AG04450 (cell line): Measurements from ENCODE around the gene HEMK1. TPM values are rescaled to one million over a fixed set of nuclear protein-coding genes. Genes with fewer than 3 reads are reported as not detected.

Source experiments
- CTCF ChIA-PET: fragments of 300-600, 350-600 bp; formaldehyde crosslinking; extraction: SDS; loops from one replicate; lab custom pipeline; 2022; ENCODE audit warnings: antibody characterized with exemption, inconsistent platforms; lab: Charles Lee
- POLR2A ChIA-PET: fragments of 350-600 bp; formaldehyde crosslinking; extraction: SDS; loops from one replicate; lab custom pipeline; 2021; ENCODE audit warnings: antibody characterized with exemption, inconsistent platforms; lab: Yijun Ruan, JAX
- DNase-seq: peaks from one replicate; pipeline ENCODE4 v3.0.0-alpha.2; 2011; ENCODE audit warnings: low read depth, low spot score
- H3K27ac ChIP-seq: one replicate; pipeline ENCODE4 v1.5.1; 2012; ENCODE audit warnings: low read depth, low read length, control low read depth
- H3K27me3 ChIP-seq: one replicate; pipeline ENCODE4 v1.6.0; 2012; ENCODE audit warnings: low read length; ENCODE audit not compliant: control insufficient read depth, insufficient read depth
- H3K4me3 ChIP-seq: 2 replicates; pipeline ENCODE4 v1.5.1; 2011; ENCODE audit warnings: mild to moderate bottlenecking, low read depth, low read length, control low read depth
- H3K9me3 ChIP-seq: 2 replicates; pipeline ENCODE4 v1.5.1; 2012; ENCODE audit warnings: low read length; ENCODE audit not compliant: control insufficient read depth, insufficient read depth
- polyA plus RNA-seq: library from polyadenylated mRNA; depleted of rRNA; stranded (reverse); fragments of >200 nt; gene quantifications from 2 replicates; pipeline ENCODE4 v1.2.3, GENCODE V29; 2011
- TF ChIP-seq, protein P1 (sequence below): IDR thresholded peaks from 2 replicates; pipeline ENCODE4 v1.5.1; 2011; ENCODE audit warnings: low read depth, low read length, control low read depth, inconsistent platforms

Gene HEMK1
- polyA plus RNA-seq, 1 experiment = 12.1 TPM

DNA sequence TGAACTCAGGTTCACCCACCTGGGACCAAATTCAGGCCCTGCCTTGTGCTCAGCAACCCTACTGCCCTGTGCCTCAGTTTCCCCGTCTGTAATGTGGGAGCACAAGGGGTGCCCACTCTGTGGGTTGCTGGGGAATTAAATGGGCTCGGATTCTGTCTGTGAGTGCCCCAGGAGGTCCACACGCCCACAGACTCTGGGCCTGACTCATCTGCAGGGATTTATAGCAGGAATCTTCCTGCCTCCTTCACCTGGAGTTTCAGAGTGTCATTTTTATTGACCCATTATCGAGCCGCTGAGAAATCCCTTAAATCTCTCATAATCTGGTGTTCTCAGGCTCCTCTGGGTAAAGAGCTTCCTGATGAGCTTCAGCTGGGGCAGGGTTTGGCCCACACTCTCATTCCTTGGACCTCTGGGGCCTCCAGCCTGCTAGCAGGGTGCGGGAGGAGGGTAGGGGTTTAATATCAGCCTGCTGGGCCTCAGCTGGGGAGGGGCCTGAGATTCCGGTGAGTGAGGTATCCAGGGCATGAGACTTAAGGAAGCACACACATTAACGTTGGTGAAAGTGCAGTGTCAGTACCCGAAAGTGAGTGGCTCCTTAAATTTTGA, 18.2 kb upstream of the HEMK1 start:
- no peak overlapping the region for H3K4me3 ChIP-seq
- H3K9me3 ChIP-seq = no peaks in the 10 kb centered on the region
- peaks cover 16% of the 10 kb centered on the region for H3K27me3 ChIP-seq
- DNase-seq = no peak
- no peak overlapping the region for H3K27ac ChIP-seq
- ChIA-PET POLR2A (no interaction called here), CTCF (interaction anchor here (0.9 to 4.9 kb wide), 8 partner anchors 9 to 207 kb away, joined by 3 to 53 read pairs (median 4); partner anchors contain the start of genes C3orf18, CYB561D2, MAPKAPK3 and NPRL2)
- TF ChIP-seq, protein P1, sequence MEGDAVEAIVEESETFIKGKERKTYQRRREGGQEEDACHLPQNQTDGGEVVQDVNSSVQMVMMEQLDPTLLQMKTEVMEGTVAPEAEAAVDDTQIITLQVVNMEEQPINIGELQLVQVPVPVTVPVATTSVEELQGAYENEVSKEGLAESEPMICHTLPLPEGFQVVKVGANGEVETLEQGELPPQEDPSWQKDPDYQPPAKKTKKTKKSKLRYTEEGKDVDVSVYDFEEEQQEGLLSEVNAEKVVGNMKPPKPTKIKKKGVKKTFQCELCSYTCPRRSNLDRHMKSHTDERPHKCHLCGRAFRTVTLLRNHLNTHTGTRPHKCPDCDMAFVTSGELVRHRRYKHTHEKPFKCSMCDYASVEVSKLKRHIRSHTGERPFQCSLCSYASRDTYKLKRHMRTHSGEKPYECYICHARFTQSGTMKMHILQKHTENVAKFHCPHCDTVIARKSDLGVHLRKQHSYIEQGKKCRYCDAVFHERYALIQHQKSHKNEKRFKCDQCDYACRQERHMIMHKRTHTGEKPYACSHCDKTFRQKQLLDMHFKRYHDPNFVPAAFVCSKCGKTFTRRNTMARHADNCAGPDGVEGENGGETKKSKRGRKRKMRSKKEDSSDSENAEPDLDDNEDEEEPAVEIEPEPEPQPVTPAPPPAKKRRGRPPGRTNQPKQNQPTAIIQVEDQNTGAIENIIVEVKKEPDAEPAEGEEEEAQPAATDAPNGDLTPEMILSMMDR = no peak

- ChIA-PET CTCF (interaction anchor here (1.1 to 4.9 kb wide), 4 partner anchors 10 to 204 kb away, joined by 5 to 53 read pairs (median 14); partner anchors contain the start of genes C3orf18, CYB561D2, MAPKAPK3 and NPRL2), POLR2A (no interaction called here)
- TF ChIP-seq, protein P1 = no peak
- DNase-seq = no peak
- Histone ChIP-seq H3K27me3 (peaks cover 17% of the 10 kb centered on the region), H3K9me3 (no peaks in the 10 kb centered on the region), H3K27ac (no peak overlapping the region), H3K4me3 (no peak overlapping the region)
These were observed 17.5 kb upstream of the HEMK1 start for GRCh38 chr3:50551681-50552435.

DNA sequence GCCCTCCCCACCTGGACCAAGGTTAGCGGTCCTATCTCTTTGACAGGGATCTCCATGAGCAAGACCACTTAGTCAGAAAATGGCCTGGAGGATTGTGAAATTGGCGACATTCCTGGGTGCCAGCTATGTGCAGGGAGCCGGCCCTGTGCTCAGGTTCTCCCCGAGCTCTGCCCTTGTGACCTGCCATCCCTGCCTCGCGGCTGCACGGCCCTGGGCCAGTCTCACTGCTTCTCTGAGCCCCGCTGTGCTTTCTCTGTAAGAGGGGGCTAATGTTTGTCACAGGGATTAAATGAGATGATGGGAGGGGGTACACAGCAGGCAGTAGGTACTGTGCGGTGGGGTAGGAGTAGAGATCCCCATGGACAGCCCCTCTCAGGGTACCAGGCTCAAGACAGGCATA, 16.7 kb upstream of the HEMK1 start:
- CTCF ChIA-PET = interaction anchor here (1.3 to 4.9 kb wide), 2 partner anchors 10 to 205 kb away, joined by 3 to 53 read pairs; partner anchors contain the start of genes CYB561D2, NPRL2 and ZMYND10
- no peak for DNase-seq

DNA sequence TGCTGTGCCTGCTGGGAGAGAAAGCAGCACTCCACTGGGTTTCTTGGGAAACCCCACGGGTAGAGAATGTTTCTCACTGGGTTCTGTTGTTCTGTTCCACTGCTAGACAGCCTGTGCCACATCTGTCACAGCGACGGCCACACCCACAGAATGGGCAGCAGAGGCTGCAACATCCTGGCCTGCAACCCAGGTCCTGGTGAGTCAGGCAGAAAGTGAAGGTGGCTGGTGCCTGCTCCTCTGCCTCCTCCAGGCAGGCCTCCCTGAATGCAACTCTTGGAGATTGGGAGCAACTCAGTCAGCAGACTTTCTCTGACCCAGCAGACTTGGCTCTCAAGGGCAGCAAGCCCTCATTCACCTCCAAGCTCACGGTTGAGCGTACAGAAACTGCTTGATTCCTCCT, 14.8 kb upstream of the HEMK1 start:
- CTCF ChIA-PET = no interaction called here
- POLR2A ChIA-PET = no interaction called here
- no peak for DNase-seq

More for the DNA sequence above, 16.7 kb upstream of the HEMK1 start:
- POLR2A ChIA-PET = no interaction called here
- Histone ChIP-seq H3K9me3 (no peaks in the 10 kb centered on the region), H3K27ac (no peak overlapping the region), H3K27me3 (peaks cover 18% of the 10 kb centered on the region), H3K4me3 (no peak overlapping the region)
- TF ChIP-seq, protein P1 = no peak

More for the DNA sequence above, 14.8 kb upstream of the HEMK1 start:
- Histone ChIP-seq H3K27me3 (peaks cover 15% of the 10 kb centered on the region), H3K27ac (no peak overlapping the region), H3K4me3 (no peak overlapping the region), H3K9me3 (no peaks in the 10 kb centered on the region)
- TF ChIP-seq, protein P1 = no peak
